Measurements from ENCODE around the gene CYTH4. TPM values are rescaled to one million over a fixed set of nuclear protein-coding genes. Genes with fewer than 3 reads are reported as not detected.

CYTH4 gene
- total and polyA plus RNA-seq, 4 donors: 10.5 to 84.2 (median 35.0) TPM

DNA sequence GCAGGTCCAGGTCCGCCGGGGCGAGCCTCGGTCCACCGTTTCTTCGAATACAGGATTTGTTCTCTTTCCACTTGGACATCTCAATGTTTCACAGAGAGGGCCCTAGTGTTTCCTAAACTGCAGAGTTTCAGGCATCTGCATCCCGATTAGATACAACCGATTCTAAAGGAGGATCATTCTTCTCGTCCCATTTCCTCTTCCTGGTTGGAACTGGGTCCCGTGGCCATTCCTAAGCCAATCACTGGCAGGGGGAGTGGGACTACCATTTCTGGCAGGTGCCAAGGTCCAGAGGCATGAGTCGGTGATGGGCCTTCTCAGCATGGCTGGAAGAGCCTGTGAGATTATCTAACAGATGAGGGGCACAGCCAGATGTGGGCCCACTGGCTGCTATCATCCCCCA is 76.1 kb downstream of the CYTH4 start:
- TF ChIP-seq, protein P1, sequence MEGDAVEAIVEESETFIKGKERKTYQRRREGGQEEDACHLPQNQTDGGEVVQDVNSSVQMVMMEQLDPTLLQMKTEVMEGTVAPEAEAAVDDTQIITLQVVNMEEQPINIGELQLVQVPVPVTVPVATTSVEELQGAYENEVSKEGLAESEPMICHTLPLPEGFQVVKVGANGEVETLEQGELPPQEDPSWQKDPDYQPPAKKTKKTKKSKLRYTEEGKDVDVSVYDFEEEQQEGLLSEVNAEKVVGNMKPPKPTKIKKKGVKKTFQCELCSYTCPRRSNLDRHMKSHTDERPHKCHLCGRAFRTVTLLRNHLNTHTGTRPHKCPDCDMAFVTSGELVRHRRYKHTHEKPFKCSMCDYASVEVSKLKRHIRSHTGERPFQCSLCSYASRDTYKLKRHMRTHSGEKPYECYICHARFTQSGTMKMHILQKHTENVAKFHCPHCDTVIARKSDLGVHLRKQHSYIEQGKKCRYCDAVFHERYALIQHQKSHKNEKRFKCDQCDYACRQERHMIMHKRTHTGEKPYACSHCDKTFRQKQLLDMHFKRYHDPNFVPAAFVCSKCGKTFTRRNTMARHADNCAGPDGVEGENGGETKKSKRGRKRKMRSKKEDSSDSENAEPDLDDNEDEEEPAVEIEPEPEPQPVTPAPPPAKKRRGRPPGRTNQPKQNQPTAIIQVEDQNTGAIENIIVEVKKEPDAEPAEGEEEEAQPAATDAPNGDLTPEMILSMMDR (IDR thresholded peaks at IDR 0.05; ENCODE audit: control extremely low read depth, extremely low read depth): no peak
- H3K27me3 ChIP-seq (ENCODE audit: control insufficient read depth in 3 of 3, insufficient read depth in 3 of 3, low read length in 2 of 3): no peaks in the 10 kb centered on the region
- peaks cover 0 to under 1% (median 0%) of the 10 kb centered on the region in 5 donors for H3K4me1 ChIP-seq (ENCODE audit: control insufficient read depth in 5 of 5, insufficient read depth in 5 of 5, low read length in 5 of 5)
- no peak overlapping the region for H3K4me3 ChIP-seq
- no peaks in the 10 kb centered on the region for H3K9me3 ChIP-seq (ENCODE audit: control insufficient read depth in 4 of 4, insufficient read depth in 3 of 4, low read length in 3 of 4)
- WGBS, 2 donors: 90 to 92% methylated on average over 11 of the region's 11 CpGs
- H3K9ac ChIP-seq (ENCODE audit: insufficient read depth in 1 of 2, low read length in 2 of 2): no peak overlapping the region
- DNase-seq: no peak
- no peak for ATAC-seq (ENCODE audit: insufficient read depth, low FRiP score)
- no peak overlapping the region for H3K27ac ChIP-seq (ENCODE audit: low read depth in 1 of 2, low read length in 1 of 2)
- no peaks in the 10 kb centered on the region for H3K36me3 ChIP-seq (ENCODE audit: control insufficient read depth in 4 of 4, insufficient read depth in 4 of 4, low read length in 4 of 4)

DNA sequence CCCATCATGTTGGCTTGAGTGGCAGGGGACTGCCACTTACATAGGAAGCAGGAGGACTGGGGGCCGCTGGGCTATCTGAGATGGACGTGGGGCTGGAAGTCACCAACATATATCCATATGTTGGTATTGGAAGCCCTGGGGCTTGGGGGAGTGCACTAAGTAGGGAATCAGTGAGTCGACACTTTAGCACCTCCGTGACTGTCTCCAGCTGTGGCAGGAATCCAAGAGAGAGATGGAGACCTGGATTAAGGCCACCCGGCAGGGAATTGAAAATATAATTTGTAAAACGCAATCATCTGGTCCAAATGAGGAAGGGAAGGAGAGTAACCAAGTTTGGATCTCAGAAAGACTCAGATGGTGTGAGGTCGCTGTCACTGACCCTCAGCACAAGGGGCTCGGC is 76.6 kb downstream of the CYTH4 start:
- no peak for ATAC-seq (ENCODE audit: insufficient read depth, low FRiP score)
- no peak overlapping the region for H3K4me3 ChIP-seq
- no peaks in the 10 kb centered on the region for H3K36me3 ChIP-seq (ENCODE audit: control insufficient read depth in 4 of 4, insufficient read depth in 4 of 4, low read length in 4 of 4)
- H3K9me3 ChIP-seq (ENCODE audit: control insufficient read depth in 4 of 4, insufficient read depth in 3 of 4, low read length in 3 of 4): no peaks in the 10 kb centered on the region
- no peak overlapping the region for H3K27ac ChIP-seq (ENCODE audit: low read depth in 1 of 2, low read length in 1 of 2)
- TF ChIP-seq, protein P1 (IDR thresholded peaks at IDR 0.05; ENCODE audit: control extremely low read depth, extremely low read depth): no peak
- H3K27me3 ChIP-seq (ENCODE audit: control insufficient read depth in 3 of 3, insufficient read depth in 3 of 3, low read length in 2 of 3): no peaks in the 10 kb centered on the region
- no peak overlapping the region for H3K9ac ChIP-seq (ENCODE audit: insufficient read depth in 1 of 2, low read length in 2 of 2)
- DNase-seq: no peak
- peaks cover 0 to 6% (median 0%) of the 10 kb centered on the region in 5 donors for H3K4me1 ChIP-seq (ENCODE audit: control insufficient read depth in 5 of 5, insufficient read depth in 5 of 5, low read length in 5 of 5)
- 76 to 90% methylated on average over 8 of the region's 8 CpGs for WGBS, 2 donors

DNA sequence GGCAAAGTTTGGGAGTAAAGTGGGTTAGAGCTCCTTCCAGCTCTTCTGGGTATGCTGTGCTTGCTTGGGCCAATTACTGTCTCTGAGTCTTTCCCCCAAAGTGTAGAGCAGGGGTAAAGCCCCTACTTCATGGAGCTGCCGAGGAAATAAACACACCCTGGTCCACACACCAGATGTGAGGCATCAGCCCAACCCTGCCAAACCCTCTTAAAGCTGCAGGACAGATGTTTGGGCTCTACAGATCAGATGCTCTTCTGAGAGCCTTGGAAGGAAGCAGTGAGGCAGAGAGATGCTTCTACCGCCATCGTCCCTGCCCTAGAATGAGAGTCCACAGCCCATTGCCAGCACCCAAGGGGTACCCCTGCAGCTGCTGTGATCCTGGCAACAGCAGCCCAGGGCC is 80.3 kb downstream of the CYTH4 start:
- H3K9me3 ChIP-seq (ENCODE audit: control insufficient read depth in 4 of 4, insufficient read depth in 3 of 4, low read length in 3 of 4): no peaks in the 10 kb centered on the region
- TF ChIP-seq, protein P1 (IDR thresholded peaks at IDR 0.05; ENCODE audit: control extremely low read depth, extremely low read depth): no peak
- ATAC-seq (ENCODE audit: insufficient read depth, low FRiP score) (no peak), DNase-seq (peak; percentile 43 to 75 (median 60))
- no peaks in the 10 kb centered on the region for H3K36me3 ChIP-seq (ENCODE audit: control insufficient read depth in 4 of 4, insufficient read depth in 4 of 4, low read length in 4 of 4)
- WGBS, 2 donors: 77 to 79% methylated on average over 3 of the region's 3 CpGs
- no peak overlapping the region for H3K4me3 ChIP-seq
- no peaks in the 10 kb centered on the region for H3K27me3 ChIP-seq (ENCODE audit: control insufficient read depth in 3 of 3, insufficient read depth in 3 of 3, low read length in 2 of 3)
- no peak overlapping the region for H3K9ac ChIP-seq (ENCODE audit: insufficient read depth in 1 of 2, low read length in 2 of 2)
- no peak overlapping the region for H3K27ac ChIP-seq (ENCODE audit: low read depth in 1 of 2, low read length in 1 of 2)
- peaks cover 0 to 12% (median 0%) of the 10 kb centered on the region in 5 donors for H3K4me1 ChIP-seq (ENCODE audit: control insufficient read depth in 5 of 5, insufficient read depth in 5 of 5, low read length in 5 of 5)
